ENCODE results near the gene BCDIN3D. TPM values are rescaled to one million over a fixed set of nuclear protein-coding genes. Genes with fewer than 3 reads are reported as not detected.

Gene BCDIN3D
- total and polyA plus RNA-seq, 10 of the 15 experiments (the other 5 are each of a cell fraction or from before 2014, with no cell fraction given), result 3.7 to 7.2 (median 6.4) TPM

DNA sequence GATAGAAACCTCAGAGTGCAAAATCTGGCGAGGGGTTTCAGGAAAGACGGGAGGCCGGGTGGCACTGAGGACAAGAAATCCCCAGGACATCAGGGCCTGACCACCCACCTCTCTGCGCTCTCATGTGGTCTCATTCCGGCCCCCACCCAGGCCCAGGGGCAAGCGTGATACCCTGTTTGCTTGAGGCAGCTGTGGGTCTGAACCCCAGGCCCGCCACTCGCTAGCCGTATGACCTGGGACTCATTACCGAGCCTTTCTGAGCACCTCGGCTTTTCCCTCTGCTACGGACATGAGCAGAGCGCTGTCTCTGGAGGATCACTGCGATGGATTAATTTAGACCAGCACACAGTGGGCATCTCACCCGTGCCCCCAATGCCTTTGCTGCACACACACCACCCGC lies 25.5 kb upstream of the BCDIN3D start:
- no peak for FAIRE-seq

DNA sequence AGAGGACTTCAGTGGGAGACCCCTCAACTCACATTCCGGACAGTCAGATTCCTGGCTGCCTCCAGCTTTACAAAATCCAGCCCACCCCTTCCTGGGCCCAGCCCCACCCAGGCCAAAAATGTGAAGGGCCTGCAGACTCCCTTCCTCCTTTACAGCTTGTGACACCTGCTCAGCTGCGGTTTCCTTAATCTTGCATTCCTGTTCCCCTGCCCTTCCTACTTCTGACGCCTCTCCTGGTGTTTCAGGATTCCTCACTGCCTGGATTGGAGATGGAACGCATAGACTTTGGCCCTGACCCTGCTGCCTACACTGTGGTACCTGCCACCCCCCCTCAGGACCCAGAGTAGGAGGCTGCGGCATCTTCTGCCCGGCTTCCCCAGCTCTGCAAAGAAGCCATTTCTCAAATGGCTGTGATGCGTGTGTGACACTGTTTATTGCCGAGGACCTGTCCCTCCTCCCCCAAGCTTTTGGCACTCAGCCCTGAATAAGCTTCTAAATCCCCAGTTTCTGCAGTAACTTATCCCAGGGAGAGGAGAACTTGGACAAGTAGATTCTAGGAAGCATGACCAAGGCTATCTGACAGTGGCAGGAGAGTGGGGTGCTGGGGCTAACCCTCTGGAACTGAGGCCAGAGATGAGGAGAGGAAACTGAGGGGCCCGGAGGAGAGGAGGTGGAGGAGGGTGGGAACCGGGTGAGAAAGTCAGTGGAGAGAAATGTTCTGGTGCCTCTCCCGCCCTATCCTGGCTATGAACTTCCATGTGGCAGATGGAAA lies 24.9 kb upstream of the BCDIN3D start:
- Histone ChIP-seq H3K9me3 (replicated peaks; ENCODE audit: control insufficient read depth, insufficient read depth, low read length) (no peaks in the 10 kb centered on the region), H4K20me1 (ENCODE audit: control insufficient read depth, insufficient read depth) (0 out of 2 replicates have a peak, but pooled peaks cover 2% of the 10 kb centered on the region), H3K4me1 (ENCODE audit: control insufficient read depth, insufficient read depth, low read length) (no peaks in the 10 kb centered on the region), H3K79me2 (ENCODE audit: control insufficient read depth, insufficient read depth, low read length) (no peaks in the 10 kb centered on the region), H3K36me3 (ENCODE audit: control insufficient read depth in 2 of 2, insufficient read depth in 2 of 2, low read length in 1 of 2) (no peaks in the 10 kb centered on the region), H3K27ac (ENCODE audit: control insufficient read depth, insufficient read depth) (no peak overlapping the region), H2AFZ (ENCODE audit: control insufficient read depth, low read depth, low read length) (no peak overlapping the region), H3K27me3 (replicated peaks in 1 of 2; ENCODE audit: control insufficient read depth in 2 of 2, insufficient read depth in 2 of 2, low read length in 1 of 2) (no peaks in the 10 kb centered on the region; a peak in 2 of 4 replicates), H3K9ac (ENCODE audit: control insufficient read depth, insufficient read depth, low read length) (no peak overlapping the region), H3K4me3 (no peak overlapping the region), H3K4me2 (ENCODE audit: control insufficient read depth, insufficient read depth) (no peak overlapping the region)
- intact Hi-C loops (cut with micrococcal nuclease; ENCODE audit: unreplicated experiment) (loop anchor here (5.0 to 10.0 kb wide), 2 partner anchors 187 to 205 kb away; partner anchors contain the start of gene ASIC1), in situ Hi-C loops (cut with MboI) (no loop called here)
- FAIRE-seq (no peak), DNase-seq (ENCODE audit: low read depth, low spot score) (no peak), ATAC-seq (no peak; the same call in 2 of the 3 replicates)
- SMC1A ChIA-PET (ENCODE audit: uncharacterized antibody, unreplicated experiment), result interaction anchor here (1.1 to 1.8 kb wide), 2 partner anchors 78 to 90 kb away, joined by 3 to 7 read pairs; no protein-coding TSS in a partner anchor
- BruUV-seq (replicated peaks), result no TSS peak
- POLR2A ChIA-PET, result no interaction called here
- 28% methylated on average over 11 of the region's 11 CpGs for WGBS (ENCODE audit: insufficient coverage, insufficient replicate concordance, low lambda C conversion rate, missing lambda C conversion rate)
- RAD21 ChIA-PET (ENCODE audit: unreplicated experiment), result interaction anchor here (1.1 kb wide), 1 partner anchor 203 kb away, joined by 4 read pairs; no protein-coding TSS in a partner anchor
- CTCF ChIA-PET, result interaction anchor here (0.6 to 3.7 kb wide), 16 partner anchors 13 to 429 kb away, joined by 3 to 21 read pairs (median 4); partner anchors contain the start of gene BCDIN3D
- TF ChIP-seq FOXK2 (IDR thresholded peaks at IDR 0.05) (no peak), EGR1 (IDR thresholded peaks at IDR 0.05; ENCODE audit: borderline replicate concordance in 1 of 2, low read depth in 2 of 2, low read length in 2 of 2) (no peak), MYB (IDR thresholded peaks at IDR 0.05; ENCODE audit: borderline replicate concordance, low read depth, low read length) (no peak), EED (IDR thresholded peaks at IDR 0.05; ENCODE audit: low read depth) (no peak), HDAC6 (IDR thresholded peaks at IDR 0.05; ENCODE audit: unreplicated experiment) (no peak), NFYB (IDR thresholded peaks at IDR 0.05; ENCODE audit: insufficient read depth, low read depth, low read length) (no peak), KAT2A (conservative IDR thresholded peaks at IDR 0.05; ENCODE audit: control insufficient read depth, low read depth, low read length) (no peak)
- TF ChIP-seq, protein P1, sequence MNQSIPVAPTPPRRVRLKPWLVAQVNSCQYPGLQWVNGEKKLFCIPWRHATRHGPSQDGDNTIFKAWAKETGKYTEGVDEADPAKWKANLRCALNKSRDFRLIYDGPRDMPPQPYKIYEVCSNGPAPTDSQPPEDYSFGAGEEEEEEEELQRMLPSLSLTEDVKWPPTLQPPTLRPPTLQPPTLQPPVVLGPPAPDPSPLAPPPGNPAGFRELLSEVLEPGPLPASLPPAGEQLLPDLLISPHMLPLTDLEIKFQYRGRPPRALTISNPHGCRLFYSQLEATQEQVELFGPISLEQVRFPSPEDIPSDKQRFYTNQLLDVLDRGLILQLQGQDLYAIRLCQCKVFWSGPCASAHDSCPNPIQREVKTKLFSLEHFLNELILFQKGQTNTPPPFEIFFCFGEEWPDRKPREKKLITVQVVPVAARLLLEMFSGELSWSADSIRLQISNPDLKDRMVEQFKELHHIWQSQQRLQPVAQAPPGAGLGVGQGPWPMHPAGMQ (IDR thresholded peaks at IDR 0.05; ENCODE audit: borderline replicate concordance), result no peak
- TF ChIP-seq, protein P2, sequence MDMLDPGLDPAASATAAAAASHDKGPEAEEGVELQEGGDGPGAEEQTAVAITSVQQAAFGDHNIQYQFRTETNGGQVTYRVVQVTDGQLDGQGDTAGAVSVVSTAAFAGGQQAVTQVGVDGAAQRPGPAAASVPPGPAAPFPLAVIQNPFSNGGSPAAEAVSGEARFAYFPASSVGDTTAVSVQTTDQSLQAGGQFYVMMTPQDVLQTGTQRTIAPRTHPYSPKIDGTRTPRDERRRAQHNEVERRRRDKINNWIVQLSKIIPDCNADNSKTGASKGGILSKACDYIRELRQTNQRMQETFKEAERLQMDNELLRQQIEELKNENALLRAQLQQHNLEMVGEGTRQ (IDR thresholded peaks at IDR 0.05; ENCODE audit: borderline replicate concordance, low read depth, low read length), result no peak
- TF ChIP-seq, protein P3, sequence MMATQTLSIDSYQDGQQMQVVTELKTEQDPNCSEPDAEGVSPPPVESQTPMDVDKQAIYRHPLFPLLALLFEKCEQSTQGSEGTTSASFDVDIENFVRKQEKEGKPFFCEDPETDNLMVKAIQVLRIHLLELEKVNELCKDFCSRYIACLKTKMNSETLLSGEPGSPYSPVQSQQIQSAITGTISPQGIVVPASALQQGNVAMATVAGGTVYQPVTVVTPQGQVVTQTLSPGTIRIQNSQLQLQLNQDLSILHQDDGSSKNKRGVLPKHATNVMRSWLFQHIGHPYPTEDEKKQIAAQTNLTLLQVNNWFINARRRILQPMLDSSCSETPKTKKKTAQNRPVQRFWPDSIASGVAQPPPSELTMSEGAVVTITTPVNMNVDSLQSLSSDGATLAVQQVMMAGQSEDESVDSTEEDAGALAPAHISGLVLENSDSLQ (IDR thresholded peaks at IDR 0.05), result no peak

More for the DNA sequence above, 25.5 kb upstream of the BCDIN3D start:
- BruUV-seq (replicated peaks), result no TSS peak
- Histone ChIP-seq H3K79me2 (ENCODE audit: control insufficient read depth, insufficient read depth, low read length) (no peaks in the 10 kb centered on the region), H2AFZ (ENCODE audit: control insufficient read depth, low read depth, low read length) (no peak overlapping the region), H4K20me1 (ENCODE audit: control insufficient read depth, insufficient read depth) (0 out of 2 replicates have a peak, but pooled peaks cover 2% of the 10 kb centered on the region), H3K27ac (ENCODE audit: control insufficient read depth, insufficient read depth) (no peak overlapping the region), H3K4me2 (ENCODE audit: control insufficient read depth, insufficient read depth) (no peak overlapping the region), H3K27me3 (replicated peaks in 1 of 2; ENCODE audit: control insufficient read depth in 2 of 2, insufficient read depth in 2 of 2, low read length in 1 of 2) (no peaks in the 10 kb centered on the region; a peak in 2 of 4 replicates), H3K4me3 (no peak overlapping the region), H3K36me3 (ENCODE audit: control insufficient read depth in 2 of 2, insufficient read depth in 2 of 2, low read length in 1 of 2) (no peaks in the 10 kb centered on the region), H3K9me3 (replicated peaks; ENCODE audit: control insufficient read depth, insufficient read depth, low read length) (no peaks in the 10 kb centered on the region), H3K9ac (ENCODE audit: control insufficient read depth, insufficient read depth, low read length) (no peak overlapping the region), H3K4me1 (ENCODE audit: control insufficient read depth, insufficient read depth, low read length) (no peaks in the 10 kb centered on the region)
- TF ChIP-seq PML (IDR thresholded peaks at IDR 0.05; ENCODE audit: low read length), result no peak
- ChIA-PET SMC1A (ENCODE audit: uncharacterized antibody, unreplicated experiment) (interaction anchor here (1.1 kb wide), 1 partner anchor 91 kb away, joined by 3 read pairs; no protein-coding TSS in a partner anchor), POLR2A (no interaction called here), CTCF (interaction anchor here (0.9 to 3.7 kb wide), 7 partner anchors 14 to 202 kb away, joined by 3 to 21 read pairs (median 4); no protein-coding TSS in a partner anchor), RAD21 (ENCODE audit: unreplicated experiment) (interaction anchor here (1.4 kb wide), 1 partner anchor 127 kb away, joined by 3 read pairs; the partner anchor contains the start of gene TMBIM6)
- in situ Hi-C loops (cut with MboI) (no loop called here), intact Hi-C loops (cut with micrococcal nuclease; ENCODE audit: unreplicated experiment) (loop anchor here (5.0 to 10.0 kb wide), 2 partner anchors 186 to 204 kb away; partner anchors contain the start of gene ASIC1)
- DNase-seq (ENCODE audit: low read depth, low spot score) (no peak), ATAC-seq (no peak)
- 58% methylated on average over 16 of the region's 16 CpGs for WGBS (ENCODE audit: insufficient coverage, insufficient replicate concordance, low lambda C conversion rate, missing lambda C conversion rate)
